ENCODE data around the gene TRO. TPM values are rescaled to one million over a fixed set of nuclear protein-coding genes. Genes with fewer than 3 reads are reported as not detected.
A peak's percentile ranks its signal among the peaks of the same experiment; 100 is the strongest.

The TRO gene
- 1 to 10 TPM; 1.9 to 2.2 TPM for total RNA-seq
- polyA plus RNA-seq: under 1 TPM in 1 of 2 donors, not detected in 1; 0.66 TPM

GRCh38 chrX:54920610-54921426 is at the start of gene TRO:
Gene TRO, plus strand, starts transcription at chrX:54920824. Its CDS starts 1,423 bp downstream, at chrX:54922247.
- peaks cover 6% of the 10 kb centered on the region for H3K4me1 ChIP-seq (ENCODE audit: insufficient read depth, low read length)
- H3K27ac Mint-ChIP-seq: peak within 1 kb of the TSS in 6 of 7 donors; percentile 55 to 92 (median 82)
- no peaks in the 10 kb centered on the region for H3K9me3 Mint-ChIP-seq
- no peaks in the 10 kb centered on the region for H3K9me3 ChIP-seq (ENCODE audit: control insufficient read depth in 1 of 2, low read length in 2 of 2)
- no peaks in the 10 kb centered on the region for H3K27me3 ChIP-seq (ENCODE audit: insufficient read depth, low read length)
- no peaks in the 10 kb centered on the region for H3K36me3 ChIP-seq (ENCODE audit: insufficient read depth, low read length)
- ChIA-PET CTCF (ENCODE audit: partially characterized antibody) (no interaction called here), POLR2A (ENCODE audit: partially characterized antibody) (no interaction called here)
- H3K4me3 Mint-ChIP-seq: peak within 1 kb of the TSS; percentile 84 to 92 (median 88)
- H3K4me3 ChIP-seq (ENCODE audit: low read length in 2 of 2): peak within 1 kb of the TSS; percentile 52
- H3K36me3 Mint-ChIP-seq: no peaks in the 10 kb centered on the region
- H3K4me1 Mint-ChIP-seq: peaks cover 7 to 24% (median 15%) of the 10 kb centered on the region in 4 donors
- H3K27me3 Mint-ChIP-seq: no peaks in the 10 kb centered on the region
- intact Hi-C loops (cut with micrococcal nuclease): no loop called here
- H3K27ac ChIP-seq (ENCODE audit: low read depth, low read length): no peak within 1 kb of the TSS
- peak in 1 of 5 donors; percentile 2 for DNase-seq

- H3K4me1 Mint-ChIP-seq: no peaks in the 10 kb centered on the region
- Histone ChIP-seq H3K4me1 (ENCODE audit: insufficient read depth, low read length) (no peaks in the 10 kb centered on the region), H3K36me3 (ENCODE audit: insufficient read depth, low read length) (no peaks in the 10 kb centered on the region), H3K27me3 (ENCODE audit: insufficient read depth, low read length) (no peaks in the 10 kb centered on the region), H3K9me3 (ENCODE audit: control insufficient read depth in 1 of 2, low read length in 2 of 2) (no peaks in the 10 kb centered on the region), H3K4me3 (ENCODE audit: low read length in 2 of 2) (no peak overlapping the region), H3K27ac (ENCODE audit: low read depth, low read length) (no peak overlapping the region)
- ChIA-PET POLR2A (ENCODE audit: partially characterized antibody) (no interaction called here), CTCF (ENCODE audit: partially characterized antibody) (no interaction called here)
- no peak for DNase-seq
- peaks cover 0 to 3% (median 0%) of the 10 kb centered on the region in 8 donors for H3K9me3 Mint-ChIP-seq
- no peaks in the 10 kb centered on the region for H3K36me3 Mint-ChIP-seq
- H3K27me3 Mint-ChIP-seq: peaks cover 7 to 12% of the 10 kb centered on the region in 2 donors
- no peak overlapping the region for H3K27ac Mint-ChIP-seq
- no peak overlapping the region for H3K4me3 Mint-ChIP-seq
- intact Hi-C loops (cut with micrococcal nuclease): no loop called here
These were observed 34.9 kb upstream of the TRO start for GRCh38 chrX:54885740-54886139.

GRCh38 chrX:54891573-54891972 is 29.1 kb upstream of the TRO start:
- H3K9me3 Mint-ChIP-seq: peaks cover 0 to 13% (median 9%) of the 10 kb centered on the region in 8 donors
- DNase-seq: peak; percentile 31 to 43 (median 37)
- intact Hi-C loops (cut with micrococcal nuclease): loop anchor here (1.0 to 2.0 kb wide), 3 partner anchors 269 to 1357 kb away; no protein-coding TSS in a partner anchor

GRCh38 chrX:54894159-54894558 is 26.5 kb upstream of the TRO start:
- Histone ChIP-seq H3K4me1 (ENCODE audit: insufficient read depth, low read length) (no peaks in the 10 kb centered on the region), H3K36me3 (ENCODE audit: insufficient read depth, low read length) (no peaks in the 10 kb centered on the region), H3K27ac (ENCODE audit: low read depth, low read length) (no peak overlapping the region), H3K27me3 (ENCODE audit: insufficient read depth, low read length) (no peaks in the 10 kb centered on the region), H3K4me3 (ENCODE audit: low read length in 2 of 2) (no peak overlapping the region), H3K9me3 (ENCODE audit: control insufficient read depth in 1 of 2, low read length in 2 of 2) (no peaks in the 10 kb centered on the region)
- H3K27ac Mint-ChIP-seq: no peak overlapping the region
- no peaks in the 10 kb centered on the region for H3K27me3 Mint-ChIP-seq
- ChIA-PET CTCF (ENCODE audit: partially characterized antibody) (no interaction called here), POLR2A (ENCODE audit: partially characterized antibody) (no interaction called here)
- H3K4me3 Mint-ChIP-seq: no peak overlapping the region
- no peaks in the 10 kb centered on the region for H3K36me3 Mint-ChIP-seq
- H3K9me3 Mint-ChIP-seq: peaks cover 0 to 11% (median 9%) of the 10 kb centered on the region in 8 donors
- DNase-seq: no peak
- intact Hi-C loops (cut with micrococcal nuclease): no loop called here
- H3K4me1 Mint-ChIP-seq: no peaks in the 10 kb centered on the region

More at GRCh38 chrX:54891573-54891972, 29.1 kb upstream of the TRO start:
- no peak overlapping the region for H3K4me3 ChIP-seq (ENCODE audit: low read length in 2 of 2)
- ChIA-PET POLR2A (ENCODE audit: partially characterized antibody) (no interaction called here), CTCF (ENCODE audit: partially characterized antibody) (interaction anchor here (1.0 to 2.6 kb wide), 4 partner anchors 118 to 252 kb away, joined by 3 to 19 read pairs (median 5); no protein-coding TSS in a partner anchor)
- peaks cover 2 to 9% of the 10 kb centered on the region in 2 donors for H3K27me3 Mint-ChIP-seq
- no peaks in the 10 kb centered on the region for H3K4me1 Mint-ChIP-seq
- H3K4me3 Mint-ChIP-seq: no peak overlapping the region
- no peaks in the 10 kb centered on the region for H3K9me3 ChIP-seq (ENCODE audit: control insufficient read depth in 1 of 2, low read length in 2 of 2)
- no peak overlapping the region for H3K27ac Mint-ChIP-seq
- H3K4me1 ChIP-seq (ENCODE audit: insufficient read depth, low read length): no peaks in the 10 kb centered on the region
- H3K27ac ChIP-seq (ENCODE audit: low read depth, low read length): no peak overlapping the region
- H3K36me3 Mint-ChIP-seq: no peaks in the 10 kb centered on the region
- H3K36me3 ChIP-seq (ENCODE audit: insufficient read depth, low read length): no peaks in the 10 kb centered on the region
- no peaks in the 10 kb centered on the region for H3K27me3 ChIP-seq (ENCODE audit: insufficient read depth, low read length)

GRCh38 chrX:54909941-54910340 is 10.7 kb upstream of the TRO start:
- no peak overlapping the region for H3K4me3 Mint-ChIP-seq
- ChIA-PET CTCF (ENCODE audit: partially characterized antibody) (no interaction called here), POLR2A (ENCODE audit: partially characterized antibody) (no interaction called here)
- H3K9me3 Mint-ChIP-seq: peaks cover 2 to 20% (median 10%) of the 10 kb centered on the region in 8 donors
- intact Hi-C loops (cut with micrococcal nuclease): no loop called here
- peaks cover 0 to 2% of the 10 kb centered on the region in 2 donors for H3K36me3 Mint-ChIP-seq
- peaks cover 3 to 5% of the 10 kb centered on the region in 2 donors for H3K27me3 Mint-ChIP-seq
- H3K27me3 ChIP-seq (ENCODE audit: insufficient read depth, low read length): no peaks in the 10 kb centered on the region
- no peak for DNase-seq
- no peaks in the 10 kb centered on the region for H3K36me3 ChIP-seq (ENCODE audit: insufficient read depth, low read length)
- no peaks in the 10 kb centered on the region for H3K4me1 Mint-ChIP-seq
- H3K27ac Mint-ChIP-seq: no peak overlapping the region
- H3K9me3 ChIP-seq (ENCODE audit: control insufficient read depth in 1 of 2, low read length in 2 of 2): no peaks in the 10 kb centered on the region
- no peak overlapping the region for H3K27ac ChIP-seq (ENCODE audit: low read depth, low read length)
- H3K4me3 ChIP-seq (ENCODE audit: low read length in 2 of 2): no peak overlapping the region
- H3K4me1 ChIP-seq (ENCODE audit: insufficient read depth, low read length): no peaks in the 10 kb centered on the region

GRCh38 chrX:54921427-54922021 is 900 bp downstream of the TRO start:
- Histone ChIP-seq H3K27ac (ENCODE audit: low read depth, low read length) (no peak overlapping the region), H3K4me3 (ENCODE audit: low read length in 2 of 2) (peak overlapping the region; percentile 52), H3K9me3 (ENCODE audit: control insufficient read depth in 1 of 2, low read length in 2 of 2) (no peaks in the 10 kb centered on the region), H3K27me3 (ENCODE audit: insufficient read depth, low read length) (no peaks in the 10 kb centered on the region), H3K36me3 (ENCODE audit: insufficient read depth, low read length) (no peaks in the 10 kb centered on the region), H3K4me1 (ENCODE audit: insufficient read depth, low read length) (peaks cover 6% of the 10 kb centered on the region)
- intact Hi-C loops (cut with micrococcal nuclease): no loop called here
- peak; percentile 13 to 42 (median 20) for DNase-seq
- Mint-ChIP-seq H3K27ac (peak overlapping the region in 5 of 7 donors; percentile 57 to 89 (median 78)), H3K4me3 (peak overlapping the region; percentile 84 to 92 (median 88)), H3K36me3 (no peaks in the 10 kb centered on the region), H3K4me1 (peaks cover 7 to 24% (median 15%) of the 10 kb centered on the region in 4 donors), H3K27me3 (no peaks in the 10 kb centered on the region), H3K9me3 (no peaks in the 10 kb centered on the region)
- ChIA-PET CTCF (ENCODE audit: partially characterized antibody) (no interaction called here), POLR2A (ENCODE audit: partially characterized antibody) (no interaction called here)

GRCh38 chrX:54922547-54922946 is 1.9 kb downstream of the TRO start:
- Mint-ChIP-seq H3K27ac (no peak overlapping the region), H3K4me1 (peaks cover 7 to 24% (median 15%) of the 10 kb centered on the region in 4 donors), H3K9me3 (no peaks in the 10 kb centered on the region), H3K27me3 (no peaks in the 10 kb centered on the region), H3K4me3 (peak overlapping the region in 4 of 8 donors; percentile 4 to 90 (median 87)), H3K36me3 (no peaks in the 10 kb centered on the region)
- no peaks in the 10 kb centered on the region for H3K9me3 ChIP-seq (ENCODE audit: control insufficient read depth in 1 of 2, low read length in 2 of 2)
- peaks cover 6% of the 10 kb centered on the region for H3K4me1 ChIP-seq (ENCODE audit: insufficient read depth, low read length)
- DNase-seq: no peak
- ChIA-PET POLR2A (ENCODE audit: partially characterized antibody) (no interaction called here), CTCF (ENCODE audit: partially characterized antibody) (no interaction called here)
- intact Hi-C loops (cut with micrococcal nuclease): no loop called here
- H3K27me3 ChIP-seq (ENCODE audit: insufficient read depth, low read length): no peaks in the 10 kb centered on the region
- H3K4me3 ChIP-seq (ENCODE audit: low read length in 2 of 2): no peak overlapping the region
- H3K27ac ChIP-seq (ENCODE audit: low read depth, low read length): no peak overlapping the region
- no peaks in the 10 kb centered on the region for H3K36me3 ChIP-seq (ENCODE audit: insufficient read depth, low read length)
